HL-60 (cell line): ENCODE measurements around the gene CES5A.

Source experiments
- POLR2AphosphoS5 ChIP-seq: IDR thresholded peaks from 2 replicates; pipeline ENCODE4 v1.6.1; 2012; ENCODE audit warnings: low read depth
- TF ChIP-seq, protein P1 (sequence below): IDR thresholded peaks from one replicate; pipeline ENCODE4 v1.5.1; 2011; ENCODE audit warnings: low read length, control low read depth, inconsistent platforms; ENCODE audit not compliant: insufficient read depth
- TF ChIP-seq, protein P2 (sequence below): IDR thresholded peaks from 2 replicates; pipeline ENCODE4 v1.6.1; 2012; ENCODE audit warnings: low read depth; ENCODE audit not compliant: insufficient replicate concordance

DNA sequence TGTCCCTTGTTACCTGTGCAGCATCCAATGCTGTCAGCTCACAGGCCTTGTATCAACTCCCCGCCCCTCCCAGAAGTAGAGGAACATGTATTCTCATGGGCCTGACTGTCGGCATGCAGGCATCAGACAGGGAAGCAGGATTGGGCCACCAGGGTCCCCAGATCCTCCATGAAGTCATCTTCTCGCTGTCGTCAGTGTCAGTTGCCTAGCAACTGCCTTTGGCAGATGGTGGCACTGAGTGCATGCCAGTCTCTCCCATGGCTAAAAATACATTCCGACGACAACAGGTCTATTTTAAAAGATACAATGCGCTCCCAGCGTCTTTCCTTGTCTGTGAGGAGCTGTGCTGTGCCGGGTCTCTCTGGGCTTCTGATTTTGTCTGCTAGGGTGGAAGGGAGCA lies 36.8 kb upstream of the CES5A start:
- TF ChIP-seq, protein P1, sequence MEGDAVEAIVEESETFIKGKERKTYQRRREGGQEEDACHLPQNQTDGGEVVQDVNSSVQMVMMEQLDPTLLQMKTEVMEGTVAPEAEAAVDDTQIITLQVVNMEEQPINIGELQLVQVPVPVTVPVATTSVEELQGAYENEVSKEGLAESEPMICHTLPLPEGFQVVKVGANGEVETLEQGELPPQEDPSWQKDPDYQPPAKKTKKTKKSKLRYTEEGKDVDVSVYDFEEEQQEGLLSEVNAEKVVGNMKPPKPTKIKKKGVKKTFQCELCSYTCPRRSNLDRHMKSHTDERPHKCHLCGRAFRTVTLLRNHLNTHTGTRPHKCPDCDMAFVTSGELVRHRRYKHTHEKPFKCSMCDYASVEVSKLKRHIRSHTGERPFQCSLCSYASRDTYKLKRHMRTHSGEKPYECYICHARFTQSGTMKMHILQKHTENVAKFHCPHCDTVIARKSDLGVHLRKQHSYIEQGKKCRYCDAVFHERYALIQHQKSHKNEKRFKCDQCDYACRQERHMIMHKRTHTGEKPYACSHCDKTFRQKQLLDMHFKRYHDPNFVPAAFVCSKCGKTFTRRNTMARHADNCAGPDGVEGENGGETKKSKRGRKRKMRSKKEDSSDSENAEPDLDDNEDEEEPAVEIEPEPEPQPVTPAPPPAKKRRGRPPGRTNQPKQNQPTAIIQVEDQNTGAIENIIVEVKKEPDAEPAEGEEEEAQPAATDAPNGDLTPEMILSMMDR: no peak
- no peak for TF ChIP-seq POLR2AphosphoS5
- TF ChIP-seq, protein P2, sequence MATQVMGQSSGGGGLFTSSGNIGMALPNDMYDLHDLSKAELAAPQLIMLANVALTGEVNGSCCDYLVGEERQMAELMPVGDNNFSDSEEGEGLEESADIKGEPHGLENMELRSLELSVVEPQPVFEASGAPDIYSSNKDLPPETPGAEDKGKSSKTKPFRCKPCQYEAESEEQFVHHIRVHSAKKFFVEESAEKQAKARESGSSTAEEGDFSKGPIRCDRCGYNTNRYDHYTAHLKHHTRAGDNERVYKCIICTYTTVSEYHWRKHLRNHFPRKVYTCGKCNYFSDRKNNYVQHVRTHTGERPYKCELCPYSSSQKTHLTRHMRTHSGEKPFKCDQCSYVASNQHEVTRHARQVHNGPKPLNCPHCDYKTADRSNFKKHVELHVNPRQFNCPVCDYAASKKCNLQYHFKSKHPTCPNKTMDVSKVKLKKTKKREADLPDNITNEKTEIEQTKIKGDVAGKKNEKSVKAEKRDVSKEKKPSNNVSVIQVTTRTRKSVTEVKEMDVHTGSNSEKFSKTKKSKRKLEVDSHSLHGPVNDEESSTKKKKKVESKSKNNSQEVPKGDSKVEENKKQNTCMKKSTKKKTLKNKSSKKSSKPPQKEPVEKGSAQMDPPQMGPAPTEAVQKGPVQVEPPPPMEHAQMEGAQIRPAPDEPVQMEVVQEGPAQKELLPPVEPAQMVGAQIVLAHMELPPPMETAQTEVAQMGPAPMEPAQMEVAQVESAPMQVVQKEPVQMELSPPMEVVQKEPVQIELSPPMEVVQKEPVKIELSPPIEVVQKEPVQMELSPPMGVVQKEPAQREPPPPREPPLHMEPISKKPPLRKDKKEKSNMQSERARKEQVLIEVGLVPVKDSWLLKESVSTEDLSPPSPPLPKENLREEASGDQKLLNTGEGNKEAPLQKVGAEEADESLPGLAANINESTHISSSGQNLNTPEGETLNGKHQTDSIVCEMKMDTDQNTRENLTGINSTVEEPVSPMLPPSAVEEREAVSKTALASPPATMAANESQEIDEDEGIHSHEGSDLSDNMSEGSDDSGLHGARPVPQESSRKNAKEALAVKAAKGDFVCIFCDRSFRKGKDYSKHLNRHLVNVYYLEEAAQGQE: no peak
